ENCODE data around the gene PRKAR1A. TPM values are rescaled to one million over a fixed set of nuclear protein-coding genes. Genes with fewer than 3 reads are reported as not detected.

PRKAR1A gene
- total and polyA plus RNA-seq, 11 donors, result 192 to 1,392 (median 837) TPM

DNA sequence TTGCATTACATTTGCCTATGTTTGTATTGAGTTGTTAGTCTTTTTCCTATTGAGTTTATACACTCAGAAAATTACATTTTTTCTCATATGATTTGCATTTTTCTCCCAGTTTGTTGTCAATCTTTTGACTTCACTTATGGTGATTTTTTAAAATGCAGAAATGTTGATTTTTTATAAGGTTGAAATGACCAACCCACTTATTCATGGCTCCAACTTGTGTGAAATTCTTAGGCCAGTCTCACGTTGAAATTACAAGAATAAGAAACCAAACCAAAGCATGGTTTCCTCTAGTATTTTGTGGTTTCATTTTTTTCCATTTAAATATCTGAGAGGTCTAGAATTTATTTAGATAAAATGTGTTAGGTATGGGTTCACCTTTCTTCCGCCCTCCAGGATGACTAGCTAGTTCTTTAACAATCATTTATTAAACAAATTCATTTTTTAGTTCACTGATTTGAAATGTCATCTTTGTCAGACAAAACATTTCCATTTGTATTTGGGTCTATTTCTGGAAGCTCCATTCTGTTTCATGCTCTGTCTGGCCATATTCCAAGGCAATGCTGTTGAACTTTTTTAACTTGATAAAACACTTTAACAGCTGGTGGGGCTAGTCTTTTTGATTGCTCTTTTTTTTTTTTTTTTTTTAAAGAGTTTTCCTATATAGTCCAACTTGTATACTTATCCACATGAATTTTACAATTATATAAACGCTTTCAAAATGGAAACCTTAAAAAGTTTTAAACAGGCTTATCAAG, 48.9 kb downstream of the PRKAR1A start:
- Histone ChIP-seq H3K27me3 (no peaks in the 10 kb centered on the region), H3K36me3 (peaks cover 0 to under 1% (median 0%) of the 10 kb centered on the region in 9 donors), H3K9me3 (no peaks in the 10 kb centered on the region), H3K27ac (no peak overlapping the region), H3K4me1 (peaks cover 0 to 41% (median 14%) of the 10 kb centered on the region in 12 donors), H3K4me3 (no peak overlapping the region)
- intact Hi-C loops (cut with DNase I), result no loop called here
- ATAC-seq, result peak in 1 of 4 donors; percentile 37
- WGBS, 4 donors, result 38 to 54% (median 47%) methylated on average over 3 of the region's 3 CpGs
- TF ChIP-seq CTCF (IDR thresholded peaks at IDR 0.05) (no peak), POLR2A (IDR thresholded peaks at IDR 0.05) (no peak)
- no peak for DNase-seq

- no peak for DNase-seq
- TF ChIP-seq POLR2A (IDR thresholded peaks at IDR 0.05) (no peak), CTCF (IDR thresholded peaks at IDR 0.05) (no peak)
- WGBS, 4 donors, result 88 to 92% (median 91%) methylated on average over 4 of the region's 4 CpGs
- Histone ChIP-seq H3K4me1 (peaks cover 0 to 56% (median 15%) of the 10 kb centered on the region in 12 donors), H3K36me3 (no peaks in the 10 kb centered on the region), H3K27me3 (no peaks in the 10 kb centered on the region), H3K4me3 (no peak overlapping the region), H3K9me3 (no peaks in the 10 kb centered on the region), H3K27ac (no peak overlapping the region)
- ATAC-seq, result no peak
- intact Hi-C loops (cut with DNase I), result no loop called here
Observed at GRCh38 chr17:68562736-68563135, 50.5 kb downstream of the PRKAR1A start.

- ATAC-seq (no peak), DNase-seq (no peak)
- Histone ChIP-seq H3K27me3 (no peaks in the 10 kb centered on the region), H3K27ac (no peak overlapping the region), H3K36me3 (no peaks in the 10 kb centered on the region), H3K4me1 (peaks cover 0 to 55% (median 15%) of the 10 kb centered on the region in 12 donors), H3K9me3 (no peaks in the 10 kb centered on the region), H3K4me3 (no peak overlapping the region)
- WGBS, 4 donors, result 90 to 93% (median 92%) methylated on average over 8 of the region's 8 CpGs
- intact Hi-C loops (cut with DNase I), result no loop called here
- TF ChIP-seq CTCF (IDR thresholded peaks at IDR 0.05), result no peak
- no peak for TF ChIP-seq POLR2A (IDR thresholded peaks at IDR 0.05)
Observed at GRCh38 chr17:68564415-68565111, 52.3 kb downstream of the PRKAR1A start.

GRCh38 chr17:68565661-68566441, 53.6 kb downstream of the PRKAR1A start:
- DNase-seq (no peak), ATAC-seq (peak in 1 of 4 donors; percentile 16)
- Histone ChIP-seq H3K4me3 (no peak overlapping the region), H3K27ac (peak overlapping the region in 3 of 12 donors; percentile 24 to 53 (median 25)), H3K4me1 (peaks cover 0 to 47% (median 12%) of the 10 kb centered on the region in 12 donors), H3K27me3 (no peaks in the 10 kb centered on the region), H3K9me3 (no peaks in the 10 kb centered on the region), H3K36me3 (no peaks in the 10 kb centered on the region)
- TF ChIP-seq CTCF (IDR thresholded peaks at IDR 0.05), result no peak
- TF ChIP-seq POLR2A (IDR thresholded peaks at IDR 0.05), result no peak
- intact Hi-C loops (cut with DNase I), result no loop called here
- 50 to 71% (median 56%) methylated on average over 3 of the region's 3 CpGs for WGBS, 4 donors
